Aorta (tissue), 5 donors: Measurements from ENCODE around the gene ARL15. TPM values are rescaled to one million over a fixed set of nuclear protein-coding genes. Genes with fewer than 3 reads are reported as not detected.

Experiments used
- ATAC-seq: fragments of 200-7000 bp; cut with Tn5 transposase; one replicate; pipeline ENCODE4 v1.9.1; 2022; ENCODE audit warnings: moderate library complexity; ENCODE audit not compliant: low FRiP score
- DNase-seq, 2 donors: peaks; one replicate each; pipeline ENCODE4 v3.0.0-alpha.2; 2020
- H3K27ac ChIP-seq, 2 donors: one replicate each; pipeline ENCODE4 v1.5.1; 2013; ENCODE audit warnings: low read length in 2 of 2, mild to moderate bottlenecking in 2 of 2, moderate library complexity in 2 of 2, control low read depth in 1 of 2, inconsistent platforms in 1 of 2, low read depth in 1 of 2
- H3K27me3 ChIP-seq, 2 donors: one replicate each; pipeline ENCODE4 v1.6.1; 2013; ENCODE audit warnings: control low read depth in 1 of 2, low read length in 1 of 2, mild to moderate bottlenecking in 1 of 2, moderate library complexity in 1 of 2; ENCODE audit not compliant: insufficient read depth in 2 of 2, control insufficient read depth in 1 of 2
- H3K36me3 ChIP-seq, 2 donors: one replicate each; pipeline ENCODE4 v1.6.1; 2013; ENCODE audit warnings: control low read depth in 1 of 2, low read length in 1 of 2, mild to moderate bottlenecking in 1 of 2; ENCODE audit not compliant: insufficient read depth in 2 of 2, control insufficient read depth in 1 of 2
- H3K4me1 ChIP-seq, 2 donors: one replicate each; pipeline ENCODE4 v1.6.1; 2013; ENCODE audit warnings: low read length in 2 of 2, control low read depth in 1 of 2, mild to moderate bottlenecking in 1 of 2, moderate library complexity in 1 of 2; ENCODE audit not compliant: insufficient read depth in 2 of 2, control insufficient read depth in 1 of 2
- H3K4me3 ChIP-seq, 2 donors: one replicate each; pipeline ENCODE4 v1.5.1; 2013; ENCODE audit warnings: low read length in 2 of 2, control low read depth in 1 of 2, mild to moderate bottlenecking in 1 of 2
- H3K9me3 ChIP-seq: one replicate; pipeline ENCODE4 v1.6.1; 2013; ENCODE audit warnings: mild to moderate bottlenecking, low read length; ENCODE audit not compliant: control insufficient read depth
- WGBS, 2 donors: extraction: QIAGEN DNeasy Blood & Tissue Kit; methylation state at CpG; one replicate each; pipeline ENCODE4 v1.1.7; 2013; 5-methylcytosine and 5-hydroxymethylcytosine counted together
- intact Hi-C, 2 donors: fragments of 100-400 bp; cut with DNase I; formaldehyde crosslinking; loops; one replicate each; pipeline versions ENCODE4 v1.14.2 to v1.15.0; 2022
- polyA plus RNA-seq, 2 donors: library from polyadenylated mRNA; stranded (reverse); fragments of 200-250 nt; gene quantifications; one replicate each; pipeline ENCODE4 v1.2.3, GENCODE V29; 2013
- total RNA-seq, 2 donors: library from RNA; stranded (reverse); fragmentation: NEBNext Ultra II Directional; extraction: Animal tissue kit (Norgen Biotek cat#: 25700); gene quantifications; one replicate each; pipeline ENCODE4 v1.2.1, GENCODE V29; 2021
- donor health status: healthy with polysubstance abuse.
- donor health status: Bipolar disorder and iron deficiency.
- donor health status: DM: no; HTN: no; CAD: no.
- donor health status: DM: no; HTN: no; CAD: no.
- donor health status: DM: yes; HTN: yes; CAD: no.

Gene ARL15
- total and polyA plus RNA-seq, 4 donors = 7.4 to 44.7 (median 19.8) TPM

- no peak overlapping the region for H3K4me3 ChIP-seq
- WGBS, 2 donors = 67 to 79% methylated on average over 2 of the region's 2 CpGs
- intact Hi-C loops = no loop called here
Observed at GRCh38 chr5:54140247-54140840, 170.0 kb downstream of the ARL15 start.

GRCh38 chr5:54136516-54137440, 173.6 kb downstream of the ARL15 start:
- H3K36me3 ChIP-seq = no peaks in the 10 kb centered on the region
- H3K27ac ChIP-seq = no peak overlapping the region
- peak; percentile 78 for ATAC-seq
- H3K9me3 ChIP-seq = no peaks in the 10 kb centered on the region
- 69 to 72% methylated on average over 5 of the region's 5 CpGs for WGBS, 2 donors
- no peak for DNase-seq
- no peak overlapping the region for H3K4me3 ChIP-seq
- H3K27me3 ChIP-seq = no peaks in the 10 kb centered on the region
- H3K4me1 ChIP-seq = peaks cover 0 to 2% of the 10 kb centered on the region in 2 donors
- intact Hi-C loops = no loop called here

More at GRCh38 chr5:54140247-54140840, 170.0 kb downstream of the ARL15 start:
- Histone ChIP-seq H3K36me3 (no peaks in the 10 kb centered on the region), H3K4me1 (peaks cover 0 to 2% of the 10 kb centered on the region in 2 donors), H3K27me3 (no peaks in the 10 kb centered on the region), H3K27ac (no peak overlapping the region), H3K9me3 (no peaks in the 10 kb centered on the region)
- ATAC-seq (no peak), DNase-seq (no peak)

- no peak for ATAC-seq
- Histone ChIP-seq H3K36me3 (no peaks in the 10 kb centered on the region), H3K4me3 (no peak overlapping the region), H3K9me3 (no peaks in the 10 kb centered on the region), H3K27me3 (no peaks in the 10 kb centered on the region), H3K4me1 (peaks cover 0 to 2% of the 10 kb centered on the region in 2 donors), H3K27ac (no peak overlapping the region)
- intact Hi-C loops = no loop called here
- DNase-seq = no peak
- 36 to 42% methylated on average over 2 of the region's 2 CpGs for WGBS, 2 donors
Observed at GRCh38 chr5:54135042-54135441, 175.3 kb downstream of the ARL15 start.

- no peaks in the 10 kb centered on the region for H3K9me3 ChIP-seq
- DNase-seq (no peak), ATAC-seq (no peak)
- H3K4me3 ChIP-seq = no peak overlapping the region
- intact Hi-C loops = no loop called here
- peaks cover 0 to 2% of the 10 kb centered on the region in 2 donors for H3K4me1 ChIP-seq
- no peaks in the 10 kb centered on the region for H3K36me3 ChIP-seq
- H3K27me3 ChIP-seq = no peaks in the 10 kb centered on the region
- no peak overlapping the region for H3K27ac ChIP-seq
Observed at GRCh38 chr5:54133917-54134316, 176.5 kb downstream of the ARL15 start.

- no peaks in the 10 kb centered on the region for H3K9me3 ChIP-seq
- no peak for DNase-seq
- no peaks in the 10 kb centered on the region for H3K4me1 ChIP-seq
- intact Hi-C loops = no loop called here
- H3K4me3 ChIP-seq = no peak overlapping the region
- WGBS, 2 donors = 27 to 30% methylated on average over 2 of the region's 2 CpGs
- H3K27me3 ChIP-seq = no peaks in the 10 kb centered on the region
- H3K27ac ChIP-seq = no peak overlapping the region
- ATAC-seq = no peak
- H3K36me3 ChIP-seq = no peaks in the 10 kb centered on the region
Observed at GRCh38 chr5:54120473-54120872, 189.9 kb downstream of the ARL15 start.

GRCh38 chr5:54117957-54118356, 192.4 kb downstream of the ARL15 start:
- DNase-seq (no peak), ATAC-seq (no peak)
- 94 to 96% methylated on average over 2 of the region's 2 CpGs for WGBS, 2 donors
- H3K4me1 ChIP-seq = no peaks in the 10 kb centered on the region
- no peak overlapping the region for H3K4me3 ChIP-seq
- H3K27ac ChIP-seq = no peak overlapping the region
- H3K27me3 ChIP-seq = no peaks in the 10 kb centered on the region
- H3K9me3 ChIP-seq = no peaks in the 10 kb centered on the region
- H3K36me3 ChIP-seq = peaks cover 0 to under 1% of the 10 kb centered on the region in 2 donors
- intact Hi-C loops = no loop called here

GRCh38 chr5:54115735-54116403, 194.5 kb downstream of the ARL15 start:
- intact Hi-C loops = no loop called here
- H3K9me3 ChIP-seq = no peaks in the 10 kb centered on the region
- DNase-seq (no peak), ATAC-seq (no peak)
- WGBS, 2 donors = 92 to 93% methylated on average over 3 of the region's 3 CpGs
- peaks cover 0 to 1% of the 10 kb centered on the region in 2 donors for H3K36me3 ChIP-seq
- no peaks in the 10 kb centered on the region for H3K27me3 ChIP-seq
- H3K27ac ChIP-seq = no peak overlapping the region
- H3K4me3 ChIP-seq = no peak overlapping the region
- H3K4me1 ChIP-seq = no peaks in the 10 kb centered on the region

GRCh38 chr5:54113060-54113459, 197.3 kb downstream of the ARL15 start:
- no peaks in the 10 kb centered on the region for H3K9me3 ChIP-seq
- intact Hi-C loops = no loop called here
- no peak for ATAC-seq
- no peak for DNase-seq
- H3K36me3 ChIP-seq = peaks cover 0 to 1% of the 10 kb centered on the region in 2 donors
- H3K27ac ChIP-seq = no peak overlapping the region
- H3K4me1 ChIP-seq = no peaks in the 10 kb centered on the region
- 51 to 57% methylated on average over 5 of the region's 5 CpGs for WGBS, 2 donors
- no peaks in the 10 kb centered on the region for H3K27me3 ChIP-seq
- H3K4me3 ChIP-seq = no peak overlapping the region
